Dermis microvascular lymphatic vessel endothelial cell (primary cell): ENCODE results near the gene CEP57L1. TPM values are rescaled to one million over a fixed set of nuclear protein-coding genes. Genes with fewer than 3 reads are reported as not detected.
A peak's percentile ranks its signal among the peaks of the same experiment; 100 is the strongest.

Source experiments
- DNase-seq, 2 donors: peaks; one replicate each; pipeline versions ENCODE4 v3.0.0 to v3.0.0-alpha.2; 2010; ENCODE audit warnings: low read depth in 2 of 2
- total RNA-seq: library from RNA; depleted of rRNA; stranded (reverse); fragments of >200 nt; gene quantifications from 2 replicates; pipeline ENCODE4 v1.2.1, GENCODE V29; 2014

CEP57L1 gene
- 11.9 and 15.5 TPM in 2 replicates for total RNA-seq

GRCh38 chr6:109095036-109095834 lies at the start of gene CEP57L1:
Gene CEP57L1, plus strand, starts transcription at chr6:109095507. Its CDS starts 49,715 bp downstream, at chr6:109145222.
- DNase-seq, result peak; percentile 95 to 97

- DNase-seq, result no peak
Measured at GRCh38 chr6:109048176-109048575, 47.1 kb upstream of the CEP57L1 start.

- DNase-seq, result no peak
Measured at GRCh38 chr6:109048670-109049415, 46.5 kb upstream of the CEP57L1 start.

- DNase-seq, result no peak
Measured at GRCh38 chr6:109050012-109050411, 45.3 kb upstream of the CEP57L1 start.

- DNase-seq, result no peak
Measured at GRCh38 chr6:109050447-109051102, 44.7 kb upstream of the CEP57L1 start.

- no peak for DNase-seq
Measured at GRCh38 chr6:109051301-109052017, 43.8 kb upstream of the CEP57L1 start.

- DNase-seq, result no peak
Measured at GRCh38 chr6:109052018-109052651, 43.2 kb upstream of the CEP57L1 start.

- DNase-seq, result no peak
Measured at GRCh38 chr6:109052852-109053251, 42.5 kb upstream of the CEP57L1 start.

GRCh38 chr6:109053336-109053735 lies 42.0 kb upstream of the CEP57L1 start:
- no peak for DNase-seq

GRCh38 chr6:109055771-109056235 lies 39.5 kb upstream of the CEP57L1 start:
- no peak for DNase-seq

- no peak for DNase-seq
Measured at GRCh38 chr6:109056661-109057060, 38.6 kb upstream of the CEP57L1 start.

- DNase-seq, result peak in 1 of 2 donors; percentile 42
Measured at GRCh38 chr6:109058620-109059019, 36.7 kb upstream of the CEP57L1 start.

- DNase-seq, result peak; percentile 17 to 20
Measured at GRCh38 chr6:109059153-109059552, 36.2 kb upstream of the CEP57L1 start.

- DNase-seq, result peak; percentile 74 to 95
Measured at GRCh38 chr6:109059571-109060021, 35.7 kb upstream of the CEP57L1 start.

- DNase-seq, result peak in 1 of 2 donors; percentile 58
Measured at GRCh38 chr6:109060571-109060970, 34.7 kb upstream of the CEP57L1 start.

GRCh38 chr6:109062216-109062615 lies 33.1 kb upstream of the CEP57L1 start:
- no peak for DNase-seq

- DNase-seq, result no peak
Measured at GRCh38 chr6:109062767-109063352, 32.4 kb upstream of the CEP57L1 start.

- no peak for DNase-seq
Measured at GRCh38 chr6:109069746-109070145, 25.6 kb upstream of the CEP57L1 start.

- DNase-seq, result no peak
Measured at GRCh38 chr6:109071125-109071917, 24.0 kb upstream of the CEP57L1 start.
